GM23338 (cell line): Measurements from ENCODE around the gene FSIP2.

Experiments
- CREB1 ChIP-seq: fragments of 250-450 bp; sonication (Bioruptor Pico); IDR thresholded peaks from 2 replicates; pipeline ENCODE4 v1.5.0; 2020; ENCODE audit warnings: low read depth, mild to moderate bottlenecking, moderate library complexity
- EZH2 ChIP-seq: fragments of 200-600 bp; sonication (generic); IDR thresholded peaks from one replicate; pipeline ENCODE4 v1.8.0; 2017; ENCODE audit warnings: antibody characterized with exemption, mild to moderate bottlenecking, low read depth; ENCODE audit not compliant: unreplicated experiment
- EZH2phosphoT487 ChIP-seq: fragments of 200-600 bp; sonication (generic); IDR thresholded peaks from one replicate; pipeline ENCODE4 v1.8.1; 2018; ENCODE audit warnings: antibody characterized with exemption; ENCODE audit not compliant: unreplicated experiment
- JUNB ChIP-seq: IDR thresholded peaks from one replicate; pipeline ENCODE4 v1.6.1; 2016; ENCODE audit warnings: antibody characterized with exemption; ENCODE audit not compliant: unreplicated experiment
- NANOG ChIP-seq: IDR thresholded peaks from 2 replicates; pipeline ENCODE4 v1.6.1; 2016; ENCODE audit warnings: antibody characterized with exemption, borderline replicate concordance
- POLR2AphosphoS5 ChIP-seq: IDR thresholded peaks from 2 replicates; pipeline ENCODE4 v1.6.1; 2016; ENCODE audit warnings: antibody characterized with exemption, low read depth
- STAT1 ChIP-seq: IDR thresholded peaks from one replicate; pipeline ENCODE4 v1.6.1; 2016; ENCODE audit warnings: antibody characterized with exemption; ENCODE audit not compliant: unreplicated experiment
- ZNF114 ChIP-seq: fragments of 250-450 bp; sonication (Bioruptor Pico); IDR thresholded peaks from 2 replicates; pipeline ENCODE4 v1.5.0; 2020; ENCODE audit warnings: mild to moderate bottlenecking, moderate library complexity
- ZNF331 ChIP-seq: fragments of 250-450 bp; sonication (Bioruptor Pico); IDR thresholded peaks from 2 replicates; pipeline ENCODE4 v1.5.0; 2020; ENCODE audit warnings: low read depth, mild to moderate bottlenecking, moderate library complexity
- TF ChIP-seq, protein P1 (sequence below), 2 experiments: fragments of 200-600 bp in 1 of 2; sonication (generic) in 1 of 2; conservative IDR thresholded peaks; 2 replicates each; pipeline versions ENCODE4 v1.5.1 to v1.6.1; 2016 to 2017; ENCODE audit warnings: antibody characterized with exemption in 2 of 2, low read depth in 2 of 2, mild to moderate bottlenecking in 2 of 2, moderate library complexity in 1 of 2
- TF ChIP-seq, protein P2 (sequence below): IDR thresholded peaks from 2 replicates; pipeline ENCODE4 v1.6.1; 2016; ENCODE audit warnings: antibody characterized with exemption
- TF ChIP-seq, protein P3 (sequence below): IDR thresholded peaks from one replicate; pipeline ENCODE4 v1.6.1; 2018; ENCODE audit warnings: antibody characterized with exemption; ENCODE audit not compliant: unreplicated experiment
- TF ChIP-seq, protein P4 (sequence below): fragments of 250-450 bp; sonication (Bioruptor Pico); IDR thresholded peaks from 2 replicates; pipeline ENCODE4 v1.5.0; 2020; ENCODE audit warnings: mild to moderate bottlenecking, moderate library complexity

DNA sequence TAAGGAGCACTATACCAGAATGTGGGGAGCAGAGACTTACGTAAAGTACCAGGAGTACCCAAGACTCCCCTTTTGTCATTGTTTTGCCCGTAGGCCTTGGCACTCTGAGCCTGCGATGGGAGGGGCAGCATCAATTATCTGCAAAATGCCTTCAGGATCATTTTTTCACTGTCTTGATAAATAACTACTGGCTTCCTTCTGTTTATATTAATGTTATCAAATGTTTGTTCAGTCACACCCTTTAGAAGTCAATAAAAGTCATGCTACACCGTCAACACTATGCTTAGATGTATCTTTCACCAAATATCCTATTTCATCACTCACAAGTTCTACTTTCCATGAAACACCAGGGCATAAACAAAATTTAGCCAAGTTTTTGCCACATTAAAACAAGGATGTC is 116.3 kb downstream of the FSIP2 start:
- TF ChIP-seq, protein P1, sequence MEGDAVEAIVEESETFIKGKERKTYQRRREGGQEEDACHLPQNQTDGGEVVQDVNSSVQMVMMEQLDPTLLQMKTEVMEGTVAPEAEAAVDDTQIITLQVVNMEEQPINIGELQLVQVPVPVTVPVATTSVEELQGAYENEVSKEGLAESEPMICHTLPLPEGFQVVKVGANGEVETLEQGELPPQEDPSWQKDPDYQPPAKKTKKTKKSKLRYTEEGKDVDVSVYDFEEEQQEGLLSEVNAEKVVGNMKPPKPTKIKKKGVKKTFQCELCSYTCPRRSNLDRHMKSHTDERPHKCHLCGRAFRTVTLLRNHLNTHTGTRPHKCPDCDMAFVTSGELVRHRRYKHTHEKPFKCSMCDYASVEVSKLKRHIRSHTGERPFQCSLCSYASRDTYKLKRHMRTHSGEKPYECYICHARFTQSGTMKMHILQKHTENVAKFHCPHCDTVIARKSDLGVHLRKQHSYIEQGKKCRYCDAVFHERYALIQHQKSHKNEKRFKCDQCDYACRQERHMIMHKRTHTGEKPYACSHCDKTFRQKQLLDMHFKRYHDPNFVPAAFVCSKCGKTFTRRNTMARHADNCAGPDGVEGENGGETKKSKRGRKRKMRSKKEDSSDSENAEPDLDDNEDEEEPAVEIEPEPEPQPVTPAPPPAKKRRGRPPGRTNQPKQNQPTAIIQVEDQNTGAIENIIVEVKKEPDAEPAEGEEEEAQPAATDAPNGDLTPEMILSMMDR (conservative IDR thresholded peaks at IDR 0.05; ENCODE audit: low read depth in 2 of 2): no peak
- no peak for TF ChIP-seq POLR2AphosphoS5
- TF ChIP-seq, protein P2, sequence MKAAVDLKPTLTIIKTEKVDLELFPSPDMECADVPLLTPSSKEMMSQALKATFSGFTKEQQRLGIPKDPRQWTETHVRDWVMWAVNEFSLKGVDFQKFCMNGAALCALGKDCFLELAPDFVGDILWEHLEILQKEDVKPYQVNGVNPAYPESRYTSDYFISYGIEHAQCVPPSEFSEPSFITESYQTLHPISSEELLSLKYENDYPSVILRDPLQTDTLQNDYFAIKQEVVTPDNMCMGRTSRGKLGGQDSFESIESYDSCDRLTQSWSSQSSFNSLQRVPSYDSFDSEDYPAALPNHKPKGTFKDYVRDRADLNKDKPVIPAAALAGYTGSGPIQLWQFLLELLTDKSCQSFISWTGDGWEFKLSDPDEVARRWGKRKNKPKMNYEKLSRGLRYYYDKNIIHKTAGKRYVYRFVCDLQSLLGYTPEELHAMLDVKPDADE: no peak
- no peak for TF ChIP-seq EZH2
- no peak for TF ChIP-seq NANOG
- TF ChIP-seq, protein P3, sequence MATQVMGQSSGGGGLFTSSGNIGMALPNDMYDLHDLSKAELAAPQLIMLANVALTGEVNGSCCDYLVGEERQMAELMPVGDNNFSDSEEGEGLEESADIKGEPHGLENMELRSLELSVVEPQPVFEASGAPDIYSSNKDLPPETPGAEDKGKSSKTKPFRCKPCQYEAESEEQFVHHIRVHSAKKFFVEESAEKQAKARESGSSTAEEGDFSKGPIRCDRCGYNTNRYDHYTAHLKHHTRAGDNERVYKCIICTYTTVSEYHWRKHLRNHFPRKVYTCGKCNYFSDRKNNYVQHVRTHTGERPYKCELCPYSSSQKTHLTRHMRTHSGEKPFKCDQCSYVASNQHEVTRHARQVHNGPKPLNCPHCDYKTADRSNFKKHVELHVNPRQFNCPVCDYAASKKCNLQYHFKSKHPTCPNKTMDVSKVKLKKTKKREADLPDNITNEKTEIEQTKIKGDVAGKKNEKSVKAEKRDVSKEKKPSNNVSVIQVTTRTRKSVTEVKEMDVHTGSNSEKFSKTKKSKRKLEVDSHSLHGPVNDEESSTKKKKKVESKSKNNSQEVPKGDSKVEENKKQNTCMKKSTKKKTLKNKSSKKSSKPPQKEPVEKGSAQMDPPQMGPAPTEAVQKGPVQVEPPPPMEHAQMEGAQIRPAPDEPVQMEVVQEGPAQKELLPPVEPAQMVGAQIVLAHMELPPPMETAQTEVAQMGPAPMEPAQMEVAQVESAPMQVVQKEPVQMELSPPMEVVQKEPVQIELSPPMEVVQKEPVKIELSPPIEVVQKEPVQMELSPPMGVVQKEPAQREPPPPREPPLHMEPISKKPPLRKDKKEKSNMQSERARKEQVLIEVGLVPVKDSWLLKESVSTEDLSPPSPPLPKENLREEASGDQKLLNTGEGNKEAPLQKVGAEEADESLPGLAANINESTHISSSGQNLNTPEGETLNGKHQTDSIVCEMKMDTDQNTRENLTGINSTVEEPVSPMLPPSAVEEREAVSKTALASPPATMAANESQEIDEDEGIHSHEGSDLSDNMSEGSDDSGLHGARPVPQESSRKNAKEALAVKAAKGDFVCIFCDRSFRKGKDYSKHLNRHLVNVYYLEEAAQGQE: no peak
- no peak for TF ChIP-seq EZH2phosphoT487
- no peak for TF ChIP-seq JUNB
- TF ChIP-seq CREB1: no peak
- no peak for TF ChIP-seq ZNF331 (CRISPR knock-in tag)
- TF ChIP-seq, protein P4, sequence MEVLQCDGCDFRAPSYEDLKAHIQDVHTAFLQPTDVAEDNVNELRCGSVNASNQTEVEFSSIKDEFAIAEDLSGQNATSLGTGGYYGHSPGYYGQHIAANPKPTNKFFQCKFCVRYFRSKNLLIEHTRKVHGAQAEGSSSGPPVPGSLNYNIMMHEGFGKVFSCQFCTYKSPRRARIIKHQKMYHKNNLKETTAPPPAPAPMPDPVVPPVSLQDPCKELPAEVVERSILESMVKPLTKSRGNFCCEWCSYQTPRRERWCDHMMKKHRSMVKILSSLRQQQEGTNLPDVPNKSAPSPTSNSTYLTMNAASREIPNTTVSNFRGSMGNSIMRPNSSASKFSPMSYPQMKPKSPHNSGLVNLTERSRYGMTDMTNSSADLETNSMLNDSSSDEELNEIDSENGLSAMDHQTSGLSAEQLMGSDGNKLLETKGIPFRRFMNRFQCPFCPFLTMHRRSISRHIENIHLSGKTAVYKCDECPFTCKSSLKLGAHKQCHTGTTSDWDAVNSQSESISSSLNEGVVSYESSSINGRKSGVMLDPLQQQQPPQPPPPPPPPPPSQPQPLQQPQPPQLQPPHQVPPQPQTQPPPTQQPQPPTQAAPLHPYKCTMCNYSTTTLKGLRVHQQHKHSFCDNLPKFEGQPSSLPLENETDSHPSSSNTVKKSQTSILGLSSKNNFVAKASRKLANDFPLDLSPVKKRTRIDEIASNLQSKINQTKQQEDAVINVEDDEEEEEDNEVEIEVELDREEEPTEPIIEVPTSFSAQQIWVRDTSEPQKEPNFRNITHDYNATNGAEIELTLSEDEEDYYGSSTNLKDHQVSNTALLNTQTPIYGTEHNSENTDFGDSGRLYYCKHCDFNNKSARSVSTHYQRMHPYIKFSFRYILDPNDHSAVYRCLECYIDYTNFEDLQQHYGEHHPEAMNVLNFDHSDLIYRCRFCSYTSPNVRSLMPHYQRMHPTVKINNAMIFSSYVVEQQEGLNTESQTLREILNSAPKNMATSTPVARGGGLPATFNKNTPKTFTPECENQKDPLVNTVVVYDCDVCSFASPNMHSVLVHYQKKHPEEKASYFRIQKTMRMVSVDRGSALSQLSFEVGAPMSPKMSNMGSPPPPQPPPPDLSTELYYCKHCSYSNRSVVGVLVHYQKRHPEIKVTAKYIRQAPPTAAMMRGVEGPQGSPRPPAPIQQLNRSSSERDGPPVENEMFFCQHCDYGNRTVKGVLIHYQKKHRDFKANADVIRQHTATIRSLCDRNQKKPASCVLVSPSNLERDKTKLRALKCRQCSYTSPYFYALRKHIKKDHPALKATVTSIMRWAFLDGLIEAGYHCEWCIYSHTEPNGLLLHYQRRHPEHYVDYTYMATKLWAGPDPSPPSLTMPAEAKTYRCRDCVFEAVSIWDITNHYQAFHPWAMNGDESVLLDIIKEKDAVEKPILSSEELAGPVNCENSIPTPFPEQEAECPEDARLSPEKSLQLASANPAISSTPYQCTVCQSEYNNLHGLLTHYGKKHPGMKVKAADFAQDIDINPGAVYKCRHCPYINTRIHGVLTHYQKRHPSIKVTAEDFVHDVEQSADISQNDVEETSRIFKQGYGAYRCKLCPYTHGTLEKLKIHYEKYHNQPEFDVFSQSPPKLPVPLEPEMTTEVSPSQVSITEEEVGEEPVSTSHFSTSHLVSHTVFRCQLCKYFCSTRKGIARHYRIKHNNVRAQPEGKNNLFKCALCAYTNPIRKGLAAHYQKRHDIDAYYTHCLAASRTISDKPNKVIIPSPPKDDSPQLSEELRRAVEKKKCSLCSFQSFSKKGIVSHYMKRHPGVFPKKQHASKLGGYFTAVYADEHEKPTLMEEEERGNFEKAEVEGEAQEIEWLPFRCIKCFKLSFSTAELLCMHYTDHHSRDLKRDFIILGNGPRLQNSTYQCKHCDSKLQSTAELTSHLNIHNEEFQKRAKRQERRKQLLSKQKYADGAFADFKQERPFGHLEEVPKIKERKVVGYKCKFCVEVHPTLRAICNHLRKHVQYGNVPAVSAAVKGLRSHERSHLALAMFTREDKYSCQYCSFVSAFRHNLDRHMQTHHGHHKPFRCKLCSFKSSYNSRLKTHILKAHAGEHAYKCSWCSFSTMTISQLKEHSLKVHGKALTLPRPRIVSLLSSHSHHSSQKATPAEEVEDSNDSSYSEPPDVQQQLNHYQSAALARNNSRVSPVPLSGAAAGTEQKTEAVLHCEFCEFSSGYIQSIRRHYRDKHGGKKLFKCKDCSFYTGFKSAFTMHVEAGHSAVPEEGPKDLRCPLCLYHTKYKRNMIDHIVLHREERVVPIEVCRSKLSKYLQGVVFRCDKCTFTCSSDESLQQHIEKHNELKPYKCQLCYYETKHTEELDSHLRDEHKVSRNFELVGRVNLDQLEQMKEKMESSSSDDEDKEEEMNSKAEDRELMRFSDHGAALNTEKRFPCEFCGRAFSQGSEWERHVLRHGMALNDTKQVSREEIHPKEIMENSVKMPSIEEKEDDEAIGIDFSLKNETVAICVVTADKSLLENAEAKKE (CRISPR knock-in tag): no peak
- no peak for TF ChIP-seq ZNF114 (CRISPR knock-in tag)
- TF ChIP-seq STAT1: no peak
